ENCODE results near the gene ABHD8.

GRCh38 chr19:17323300-17323963 lies 20.2 kb upstream of the ABHD8 start:
- TF ChIP-seq POLR2A (IDR thresholded peaks at IDR 0.05) (no peak), CTCF (IDR thresholded peaks at IDR 0.05) (no peak), POLR2AphosphoS5 (IDR thresholded peaks at IDR 0.05) (no peak)
